ENCODE measurements around the gene PNLDC1.
A peak's percentile ranks its signal among the peaks of the same experiment; 100 is the strongest.

Gene PNLDC1, protein sequence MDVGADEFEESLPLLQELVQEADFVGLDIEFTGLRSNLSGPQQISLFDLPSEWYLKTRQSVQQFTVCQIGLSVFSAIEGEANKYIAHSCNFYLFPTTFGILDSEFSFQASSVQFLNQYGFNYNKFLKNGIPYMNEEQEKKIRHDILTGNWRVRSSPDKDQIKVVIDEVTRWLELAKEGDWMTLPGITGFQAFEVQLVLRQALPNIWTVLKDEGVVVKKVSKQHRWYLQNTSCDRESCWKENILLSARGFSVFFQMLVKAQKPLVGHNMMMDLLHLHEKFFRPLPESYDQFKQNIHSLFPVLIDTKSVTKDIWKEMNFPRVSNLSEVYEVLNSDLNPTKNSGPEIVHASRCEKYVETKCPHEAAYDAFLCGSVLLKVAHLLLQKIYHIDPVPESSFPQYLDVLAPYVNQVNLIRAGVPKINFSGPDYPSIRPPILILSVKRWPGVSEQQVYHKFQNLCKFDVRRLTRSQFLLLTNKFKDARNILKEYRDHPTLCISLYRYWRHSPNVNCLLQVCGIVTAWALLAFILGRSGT

DNA sequence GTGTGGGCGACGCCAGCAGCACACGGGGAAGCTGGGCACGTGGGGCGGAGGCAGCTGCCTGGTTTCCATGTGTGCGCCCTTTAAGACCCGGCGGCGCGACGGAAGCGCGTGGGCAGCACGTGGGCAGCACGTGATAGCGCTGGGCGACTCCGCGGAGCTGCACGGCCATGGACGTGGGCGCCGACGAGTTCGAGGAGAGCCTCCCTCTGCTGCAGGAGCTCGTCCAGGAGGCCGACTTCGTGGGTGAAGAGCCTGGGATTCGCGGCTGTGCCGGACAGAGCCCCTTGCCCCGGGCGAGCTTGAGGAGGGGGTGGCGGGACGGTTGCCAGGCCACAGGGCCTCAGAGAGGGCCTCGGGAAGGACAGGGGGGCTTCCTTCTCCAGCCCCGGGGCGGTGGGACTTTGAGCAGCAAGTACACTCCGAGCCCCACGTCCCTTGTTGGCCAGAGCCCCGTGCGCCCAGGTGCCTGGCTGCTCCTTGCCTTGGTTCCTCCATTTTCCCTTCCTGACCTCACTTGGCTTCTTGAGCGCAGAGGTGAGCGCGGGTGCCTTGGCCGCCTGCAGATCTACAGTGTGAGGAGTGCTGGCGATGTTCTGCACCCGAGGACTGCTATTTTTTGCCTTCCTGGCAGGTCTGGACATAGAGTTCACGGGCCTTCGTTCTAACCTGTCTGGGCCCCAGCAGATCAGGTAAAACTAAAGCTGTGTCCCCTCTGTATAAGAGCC, at the start of gene PNLDC1:
TSS of gene PNLDC1 (plus strand) at position 136 of the 725 bp plus-strand sequence. CDS start at position 168, 32 bp downstream.
- DNase-seq (ENCODE audit: low read depth in 3 of 3): no peak

DNA sequence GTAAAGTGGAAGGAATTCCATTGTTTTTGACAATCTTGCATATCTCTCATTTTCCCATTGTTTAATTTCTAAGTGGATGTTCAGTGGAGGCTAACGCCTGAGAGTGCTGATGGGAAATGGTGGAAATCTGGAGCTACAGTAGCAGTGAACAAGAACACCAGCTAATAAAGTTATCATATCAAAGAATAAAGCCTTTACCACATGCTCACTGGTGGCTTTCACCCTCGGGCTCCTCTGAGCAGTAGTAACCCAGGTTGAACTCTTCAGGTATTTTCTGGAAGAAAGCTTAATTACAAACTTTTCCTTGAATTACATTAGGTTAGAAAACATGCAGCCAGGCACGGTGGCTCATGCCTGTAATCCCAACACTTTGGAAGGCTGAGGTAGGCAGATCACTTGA, 48.6 kb upstream of the PNLDC1 start:
- DNase-seq (ENCODE audit: low read depth in 3 of 3): no peak

DNA sequence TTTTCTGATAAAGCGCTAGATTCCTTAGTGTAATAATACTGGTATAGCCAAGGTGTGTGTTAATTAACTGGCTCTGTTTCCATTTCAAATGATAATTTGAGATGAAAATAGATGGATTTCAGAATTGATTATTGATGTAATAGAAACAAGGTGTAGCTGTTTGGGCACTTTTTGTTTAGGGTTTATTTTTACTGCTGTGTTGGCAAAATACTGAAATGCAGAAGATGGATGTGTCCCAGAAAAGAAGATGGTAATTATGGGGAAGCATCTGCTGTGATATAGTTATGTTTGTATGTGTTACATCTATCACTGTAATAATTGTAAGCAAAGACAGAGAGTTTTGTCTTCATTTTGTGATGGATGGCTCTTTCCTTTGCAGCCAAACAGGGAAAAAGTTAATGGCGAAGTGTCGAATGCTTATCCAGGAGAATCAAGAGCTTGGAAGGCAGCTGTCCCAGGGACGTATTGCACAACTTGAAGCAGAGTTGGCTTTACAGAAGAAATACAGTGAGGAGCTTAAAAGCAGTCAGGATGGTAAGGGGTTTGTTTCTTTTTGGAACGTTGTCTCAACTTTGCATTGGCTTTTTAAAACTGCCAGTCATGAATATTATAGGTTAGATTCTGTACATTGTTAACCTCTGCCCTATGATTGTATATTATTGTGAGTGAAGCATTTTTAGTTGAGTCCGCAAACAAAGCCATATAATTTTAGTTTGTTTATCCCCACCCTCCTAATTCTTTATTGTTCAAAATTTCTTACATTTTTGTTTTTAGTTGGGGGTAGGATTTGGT, 46.8 kb upstream of the PNLDC1 start:
- no peak for DNase-seq (ENCODE audit: low read depth in 3 of 3)

DNA sequence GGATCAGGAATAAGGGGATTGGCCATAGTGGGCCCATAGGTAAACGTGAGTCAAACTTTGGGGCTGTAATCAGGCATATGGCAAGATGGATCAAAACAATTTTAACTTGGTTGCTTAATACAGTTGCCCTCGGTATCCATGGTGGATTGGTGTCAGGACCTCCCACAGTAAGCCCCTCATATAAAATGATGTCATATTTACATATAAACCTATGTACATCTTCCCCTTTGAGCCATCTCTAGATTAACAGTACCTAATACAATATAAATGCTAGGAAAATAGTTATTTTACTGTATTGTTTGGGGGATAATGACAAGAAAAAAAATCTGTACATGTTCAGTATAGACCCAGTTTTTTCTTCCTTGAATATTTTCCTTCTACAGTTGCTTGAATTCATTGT, 45.7 kb upstream of the PNLDC1 start:
- no peak for DNase-seq (ENCODE audit: low read depth in 3 of 3)

DNA sequence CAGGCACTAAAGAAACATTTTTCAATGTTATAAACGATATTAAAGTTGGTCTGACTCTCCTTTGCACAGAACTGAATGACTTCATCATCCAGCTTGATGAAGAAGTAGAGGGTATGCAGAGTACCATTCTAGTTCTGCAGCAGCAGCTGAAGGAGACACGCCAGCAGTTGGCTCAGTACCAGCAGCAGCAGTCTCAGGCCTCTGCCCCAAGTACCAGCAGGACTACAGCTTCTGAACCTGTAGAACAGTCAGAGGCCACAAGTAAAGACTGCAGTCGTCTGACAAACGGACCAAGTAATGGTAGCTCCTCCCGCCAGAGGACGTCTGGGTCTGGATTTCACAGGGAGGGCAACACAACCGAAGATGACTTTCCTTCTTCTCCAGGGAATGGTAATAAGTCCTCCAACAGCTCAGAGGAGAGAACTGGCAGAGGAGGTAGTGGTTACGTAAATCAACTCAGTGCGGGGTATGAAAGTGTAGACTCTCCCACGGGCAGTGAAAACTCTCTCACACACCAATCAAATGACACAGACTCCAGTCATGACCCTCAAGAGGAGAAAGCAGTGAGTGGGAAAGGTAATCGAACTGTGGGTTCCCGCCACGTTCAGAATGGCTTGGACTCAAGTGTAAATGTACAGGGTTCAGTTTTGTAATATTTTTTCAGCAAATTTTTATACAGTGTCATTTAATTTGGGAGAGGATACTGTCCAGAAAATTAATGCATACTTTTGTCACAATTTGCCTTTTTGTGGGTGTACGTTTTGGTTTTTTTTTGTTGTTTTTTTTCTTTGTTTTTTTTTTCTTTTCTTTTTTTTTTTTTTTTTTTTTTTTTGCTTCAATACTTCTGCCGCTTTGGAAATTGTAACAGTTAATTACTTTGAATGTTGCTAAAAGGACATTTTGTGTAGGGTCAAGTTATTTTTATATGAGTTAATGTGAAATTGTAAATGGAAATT, 44.8 kb upstream of the PNLDC1 start:
- no peak for DNase-seq (ENCODE audit: low read depth in 3 of 3)

DNA sequence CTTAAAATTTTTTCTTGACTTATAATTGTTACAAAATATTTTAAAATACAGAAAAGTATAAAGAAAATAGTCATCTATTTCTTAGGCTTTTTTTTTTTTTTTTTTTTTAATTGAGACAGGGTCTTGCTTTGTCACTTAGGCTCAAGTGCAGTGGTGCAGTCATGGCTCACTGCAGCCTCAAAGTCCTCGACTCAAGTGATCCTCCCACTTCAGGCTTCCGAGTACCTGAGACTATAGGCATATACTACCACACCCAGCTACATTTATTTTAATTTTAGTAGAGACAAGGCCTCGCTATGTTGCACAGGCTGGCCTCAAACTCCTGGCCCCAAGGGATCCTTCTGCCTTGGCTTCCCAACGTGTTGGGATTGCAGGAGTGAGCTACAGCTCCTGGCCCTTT, 43.6 kb upstream of the PNLDC1 start:
- no peak for DNase-seq (ENCODE audit: low read depth in 3 of 3)

DNA sequence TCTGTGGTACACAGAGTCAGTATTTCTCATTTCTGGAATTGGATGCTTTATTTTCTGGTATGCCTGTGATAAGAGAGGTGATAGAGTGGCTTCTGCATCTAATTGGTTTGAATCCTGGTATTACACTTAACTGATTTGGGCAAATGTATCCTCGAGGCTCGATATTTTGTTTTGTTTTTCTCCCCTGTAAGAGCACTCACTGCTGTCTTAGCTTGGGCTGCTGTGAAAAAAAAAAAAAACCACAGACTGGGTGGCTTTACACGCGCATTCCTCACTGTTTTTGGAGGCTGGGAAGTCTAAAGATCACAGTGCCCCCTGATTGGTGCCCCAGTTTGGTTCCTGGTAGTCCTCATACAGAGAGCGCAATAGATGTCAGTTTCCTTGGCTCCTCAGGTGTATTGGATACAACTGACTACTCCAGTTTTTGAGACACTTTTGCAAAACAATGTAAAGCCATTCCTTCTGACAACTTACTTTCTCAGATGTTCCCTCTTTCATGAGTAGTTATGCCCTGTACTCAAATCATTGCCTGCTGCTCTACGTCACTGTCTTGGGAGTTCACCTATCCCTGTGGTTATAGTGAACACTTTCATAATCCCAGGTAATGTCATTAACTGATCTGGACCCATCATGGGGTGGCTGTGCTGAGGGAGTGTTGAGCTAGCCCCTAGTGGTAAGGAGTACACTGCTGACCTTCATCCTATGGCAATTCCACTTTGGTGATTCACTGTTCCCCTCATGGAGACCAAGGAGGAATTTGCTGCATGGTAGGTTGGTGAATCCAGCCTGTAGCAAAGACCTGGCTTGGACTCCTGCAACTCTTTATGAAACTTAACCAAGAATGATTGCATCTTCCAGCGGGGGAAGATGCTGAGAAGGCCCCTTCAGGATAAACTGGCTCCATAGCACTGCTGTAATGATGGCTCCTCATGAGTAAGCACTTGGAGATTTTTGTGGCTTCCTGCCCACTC, 41.8 kb upstream of the PNLDC1 start:
- no peak for DNase-seq (ENCODE audit: low read depth in 3 of 3)

DNA sequence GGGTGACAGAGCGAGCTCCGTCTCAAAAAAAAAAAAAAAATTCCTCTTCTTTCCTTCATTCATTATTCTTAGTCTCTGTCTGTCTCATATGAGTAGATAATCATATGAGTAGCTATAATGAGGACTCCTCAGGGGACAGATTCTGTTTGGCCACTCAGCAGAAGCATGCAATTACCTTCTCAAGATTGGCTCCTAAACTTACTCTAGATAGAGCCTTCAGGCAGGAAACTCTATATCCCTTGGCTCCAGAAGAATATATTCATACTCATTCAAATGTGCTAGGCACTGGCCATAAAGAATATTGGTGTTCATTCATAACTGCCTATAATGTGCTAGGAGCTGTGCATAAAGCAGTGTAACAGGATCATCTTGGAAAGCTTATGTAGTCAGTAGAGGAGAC, 40.4 kb upstream of the PNLDC1 start:
- no peak for DNase-seq (ENCODE audit: low read depth in 3 of 3)

DNA sequence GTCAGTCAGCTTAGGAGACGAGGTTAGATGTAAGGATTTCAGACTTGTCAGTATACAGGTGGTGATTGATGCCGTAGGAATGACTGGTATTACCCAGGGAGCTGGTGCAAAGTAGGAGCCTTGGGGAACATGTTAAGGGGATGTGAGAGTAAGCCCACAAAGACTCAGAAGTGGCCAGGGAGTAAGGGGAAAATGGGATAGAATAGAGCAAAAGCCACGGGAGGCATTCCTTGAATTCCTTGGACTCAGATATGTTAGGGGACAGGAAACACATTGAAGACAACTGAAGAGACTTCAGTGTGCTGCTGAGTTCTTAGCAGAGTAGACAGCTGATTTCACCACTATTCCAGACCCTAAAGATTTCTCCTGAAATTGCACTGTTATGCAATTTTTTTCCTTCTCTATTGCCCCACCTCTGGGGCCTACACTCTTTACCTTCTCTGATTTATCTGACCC, 39.4 kb upstream of the PNLDC1 start:
- no peak for DNase-seq (ENCODE audit: low read depth in 3 of 3)

DNA sequence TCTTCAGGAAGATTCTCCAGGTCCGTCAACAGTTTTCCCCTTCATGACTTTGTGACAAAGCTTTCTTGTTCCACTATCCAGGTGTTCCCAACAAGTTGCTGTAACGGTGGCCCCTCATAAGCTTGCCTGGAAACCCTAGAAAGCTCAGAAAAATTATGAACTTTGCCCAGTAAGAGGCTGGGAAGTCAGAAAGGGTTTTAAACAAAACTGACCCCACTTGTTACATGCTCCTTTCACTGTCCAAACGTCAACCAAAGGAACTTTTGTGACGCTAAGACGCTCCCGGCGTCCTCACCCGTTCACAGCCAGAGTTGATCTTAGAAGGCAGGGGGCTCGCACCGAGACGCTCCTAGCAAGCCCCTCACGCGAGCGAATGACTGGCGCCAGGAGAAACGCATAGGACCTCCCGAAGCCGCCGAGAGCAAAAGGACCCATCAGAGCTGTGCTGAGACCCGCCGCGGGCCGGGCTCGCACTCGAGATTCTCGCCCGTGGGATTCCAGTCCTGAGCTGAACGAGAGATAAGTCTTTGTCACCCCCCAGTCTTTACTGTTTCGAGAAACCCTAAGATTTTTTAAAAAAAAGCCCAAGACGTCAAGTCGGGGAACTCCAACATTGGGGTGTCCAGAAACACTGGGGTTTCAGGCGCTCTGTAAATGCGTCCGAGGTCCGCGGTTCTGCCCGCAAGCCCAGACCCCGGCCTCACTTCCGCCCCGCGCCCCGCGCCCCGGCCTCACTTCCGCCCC, 38.8 kb upstream of the PNLDC1 start:
- peak in 2 of 3 experiments; percentile 11 to 17 for DNase-seq (ENCODE audit: low read depth in 3 of 3)

DNA sequence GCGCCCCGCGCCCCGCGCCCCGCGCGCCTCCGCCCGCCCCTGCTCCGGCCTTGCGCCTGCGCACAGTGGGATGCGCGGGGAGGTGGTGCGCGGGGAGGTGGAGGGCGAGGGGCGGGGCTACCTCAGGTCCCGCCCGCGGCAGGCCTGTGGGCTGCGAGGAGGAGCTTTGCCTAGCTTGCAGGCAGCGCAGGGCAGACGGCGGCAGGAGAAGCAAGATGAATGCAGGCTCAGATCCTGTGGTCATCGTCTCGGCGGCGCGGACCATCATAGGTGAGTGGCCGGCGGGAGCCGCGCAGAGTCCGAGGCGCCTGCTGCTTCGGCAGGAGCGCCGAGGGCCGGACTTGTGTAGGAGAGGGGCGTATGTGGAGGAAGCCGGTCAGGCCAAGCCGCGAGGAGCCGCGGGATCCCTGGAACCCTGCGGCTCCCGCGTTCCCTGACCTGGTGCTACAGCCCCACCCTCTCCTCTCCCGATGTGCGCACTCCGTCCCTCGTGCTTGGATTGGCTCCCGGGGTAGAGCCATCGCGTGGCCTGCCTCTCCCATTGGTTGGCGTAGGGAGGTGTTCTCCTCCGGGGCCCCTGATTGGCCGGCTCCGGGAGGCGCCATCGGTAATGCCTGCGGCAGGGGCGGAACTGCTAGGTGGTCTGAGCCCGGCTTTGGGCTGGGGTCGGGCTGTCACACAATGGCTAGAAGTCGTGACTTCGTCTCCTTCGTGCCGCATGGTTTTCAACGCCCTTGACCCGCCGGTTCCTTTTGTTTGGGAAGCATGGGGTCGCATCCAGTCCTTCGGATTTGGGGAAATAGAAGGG, 38.0 kb upstream of the PNLDC1 start, which contains the start of gene ACAT2:
TSS of gene ACAT2 (plus strand) at position 173 of the 808 bp plus-strand sequence. CDS start at position 216, 43 bp downstream.
- DNase-seq (ENCODE audit: low read depth in 3 of 3): peak; percentile 86 to 92 (median 87)

DNA sequence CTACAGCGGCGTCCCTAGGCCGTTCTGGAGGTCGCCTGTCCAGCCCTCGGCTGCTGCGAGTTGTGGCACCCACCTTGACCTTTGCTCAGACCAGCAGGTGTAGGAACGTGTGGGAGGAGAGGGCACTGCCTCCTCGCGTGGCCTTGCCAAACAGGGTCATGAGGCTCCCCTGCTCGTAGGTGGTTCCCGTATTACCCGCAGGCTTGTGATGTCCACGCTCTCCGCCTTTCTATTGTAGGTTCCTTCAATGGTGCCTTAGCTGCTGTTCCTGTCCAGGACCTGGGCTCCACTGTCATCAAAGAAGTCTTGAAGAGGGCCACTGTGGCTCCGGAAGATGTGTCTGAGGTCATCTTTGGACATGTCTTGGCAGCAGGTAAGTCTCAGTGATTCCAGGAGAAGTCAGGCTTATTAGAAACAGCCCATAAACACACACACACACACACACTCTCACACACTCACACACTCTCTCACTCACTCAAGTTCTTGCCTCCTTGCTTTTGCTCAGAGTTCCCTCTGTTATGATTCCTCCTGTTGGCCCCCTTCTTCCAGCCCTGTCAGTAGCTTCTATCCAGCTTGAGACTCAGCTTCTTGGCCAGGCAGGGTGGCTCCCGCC, 37.3 kb upstream of the PNLDC1 start:
- DNase-seq (ENCODE audit: low read depth in 3 of 3): no peak

DNA sequence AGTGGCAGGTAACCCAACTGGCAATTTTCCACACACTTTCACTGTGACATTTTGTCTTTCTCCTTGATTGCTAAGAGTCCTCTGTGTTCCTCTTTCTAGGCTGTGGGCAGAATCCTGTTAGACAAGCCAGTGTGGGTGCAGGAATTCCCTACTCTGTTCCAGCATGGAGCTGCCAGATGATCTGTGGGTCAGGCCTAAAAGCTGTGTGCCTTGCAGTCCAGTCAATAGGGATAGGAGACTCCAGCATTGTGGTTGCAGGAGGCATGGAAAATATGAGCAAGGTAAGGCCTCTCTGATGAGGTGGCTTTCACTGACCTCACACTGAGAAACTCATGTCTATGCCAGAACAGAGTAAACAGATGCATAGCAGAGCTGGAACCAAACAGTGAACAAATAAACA, 33.2 kb upstream of the PNLDC1 start:
- DNase-seq (ENCODE audit: low read depth in 3 of 3): no peak

DNA sequence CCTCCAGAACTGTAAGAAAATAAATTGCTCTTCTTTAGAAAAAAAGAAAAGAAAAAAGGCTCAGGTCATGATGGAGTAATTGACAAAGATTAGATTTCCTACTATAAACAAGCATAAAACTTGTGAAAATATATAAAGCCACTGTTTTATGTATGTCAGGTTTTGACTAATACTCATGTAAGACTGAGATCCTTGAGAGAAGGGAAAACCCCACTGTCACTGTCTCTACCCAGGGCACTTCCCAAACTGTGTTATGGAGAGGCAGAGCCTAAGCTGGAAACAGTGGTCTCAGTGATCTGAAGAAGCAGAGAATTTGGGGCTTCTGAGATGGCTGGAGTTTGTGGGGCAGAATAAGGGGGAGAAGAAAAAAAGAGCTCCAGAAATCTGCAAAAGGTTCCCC, 30.6 kb upstream of the PNLDC1 start:
- DNase-seq (ENCODE audit: low read depth in 3 of 3): no peak

DNA sequence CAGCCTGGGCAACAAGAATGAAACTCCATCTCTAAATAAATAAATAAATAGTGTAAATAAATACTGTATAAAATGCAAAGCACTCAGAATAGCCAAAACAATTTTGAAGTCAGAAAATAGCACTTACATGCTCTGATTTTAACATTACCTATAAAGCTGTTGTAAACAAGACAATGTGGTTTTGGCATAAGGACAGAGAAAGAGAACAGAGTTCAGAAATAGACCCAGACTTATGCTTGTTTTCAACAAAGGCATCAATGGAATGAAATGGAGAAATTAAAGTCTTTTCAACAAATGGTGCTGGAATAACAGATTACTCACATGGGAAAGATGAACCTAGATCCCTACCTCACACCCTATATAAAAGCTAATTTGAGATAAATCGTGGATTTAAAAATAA, 27.9 kb upstream of the PNLDC1 start:
- no peak for DNase-seq (ENCODE audit: low read depth in 3 of 3)

DNA sequence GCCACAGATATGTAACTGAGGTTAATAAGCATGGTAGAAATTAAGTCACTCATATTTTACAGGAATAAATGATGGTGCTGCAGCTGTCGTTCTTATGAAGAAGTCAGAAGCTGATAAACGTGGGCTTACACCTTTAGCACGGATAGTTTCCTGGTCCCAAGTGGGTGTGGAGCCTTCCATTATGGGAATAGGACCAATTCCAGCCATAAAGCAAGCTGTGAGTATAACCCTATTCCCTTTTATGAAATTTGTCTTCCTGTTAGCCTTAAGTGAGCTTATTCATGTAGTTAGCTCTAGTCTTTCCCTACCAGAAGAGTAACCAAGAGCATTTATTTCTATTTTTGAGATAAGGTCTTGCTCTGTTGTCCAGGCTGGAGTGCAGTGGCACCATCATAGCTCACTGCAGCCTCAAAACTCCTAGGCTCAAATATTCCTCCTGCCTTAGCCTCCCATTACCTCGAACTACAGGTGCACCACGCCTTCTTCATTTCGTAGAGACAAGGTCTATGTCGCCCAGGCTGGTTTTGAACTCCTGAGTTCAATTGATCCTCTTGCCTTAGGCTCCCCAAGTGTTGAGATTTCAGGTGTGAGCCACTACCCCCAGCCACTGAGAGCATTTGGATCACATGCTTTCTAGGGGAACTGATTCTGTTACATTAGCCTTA, 22.7 kb upstream of the PNLDC1 start:
- no peak for DNase-seq (ENCODE audit: low read depth in 3 of 3)

DNA sequence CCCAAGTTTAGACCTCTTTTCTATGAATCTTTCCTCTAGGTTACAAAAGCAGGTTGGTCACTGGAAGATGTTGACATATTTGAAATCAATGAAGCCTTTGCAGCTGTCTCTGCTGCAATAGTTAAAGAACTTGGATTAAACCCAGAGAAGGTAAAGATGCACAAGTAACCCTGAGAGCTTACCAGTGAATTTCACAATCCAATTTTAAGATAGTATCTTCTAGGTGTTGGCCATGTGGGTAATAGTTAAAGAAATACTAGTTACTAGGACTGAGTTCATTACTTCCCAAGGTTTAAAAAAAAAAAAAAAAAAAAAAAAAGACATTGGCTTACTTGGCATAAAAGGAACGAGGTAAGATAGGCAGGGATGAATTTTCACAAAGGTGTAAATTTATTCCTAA, 21.9 kb upstream of the PNLDC1 start:
- DNase-seq (ENCODE audit: low read depth in 3 of 3): no peak
